ENCODE measurements around the gene TBPL1.
"Not testable (repeated sequence)": the region's sequence is repeated elsewhere in the genome, so short reads cannot be mapped to it uniquely, and the experiment has no call there.

TBPL1 gene

DNA sequence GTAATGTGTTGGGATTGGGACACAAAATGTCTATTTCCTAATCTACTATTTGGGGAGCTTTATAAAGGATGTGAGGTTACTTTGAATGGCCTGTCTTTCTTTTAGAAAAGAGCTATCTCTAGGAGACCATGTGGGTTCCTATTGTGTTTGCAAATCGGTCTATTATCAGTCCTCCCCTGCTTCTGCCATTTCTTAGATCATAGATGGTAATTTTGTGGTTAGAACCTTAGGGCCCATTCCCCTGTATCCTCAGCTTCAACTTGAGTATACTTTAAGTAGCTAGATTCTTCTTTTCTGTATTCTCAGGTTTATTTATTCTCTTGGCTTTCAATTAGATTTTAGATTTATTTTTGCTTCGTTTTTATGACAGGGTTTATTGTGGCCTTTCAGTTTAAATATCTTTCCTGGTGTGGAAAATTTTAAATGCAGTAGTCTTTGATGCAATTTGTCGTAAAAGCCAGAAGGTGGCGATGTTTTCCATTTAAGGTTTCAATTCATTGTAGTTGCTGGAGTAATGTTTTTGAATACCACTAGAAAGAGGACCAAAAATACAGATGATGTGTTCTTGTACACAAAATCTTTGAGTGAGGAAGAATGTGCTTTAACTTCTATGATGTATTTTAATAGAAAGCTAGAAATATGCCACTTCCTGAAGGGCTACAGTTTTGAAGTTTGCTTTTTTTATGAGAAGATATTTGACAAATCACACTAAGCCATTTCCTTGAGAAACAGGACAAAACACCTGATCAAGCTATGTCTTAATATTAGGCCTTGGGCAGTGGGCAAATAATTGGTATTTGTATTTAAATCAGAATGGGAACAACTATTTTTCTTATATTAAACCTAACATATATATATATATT lies 20.3 kb downstream of the TBPL1 start:
- peak in 1 of 2 experiments; percentile 29 for DNase-seq (ENCODE audit: low read depth in 2 of 2)

DNA sequence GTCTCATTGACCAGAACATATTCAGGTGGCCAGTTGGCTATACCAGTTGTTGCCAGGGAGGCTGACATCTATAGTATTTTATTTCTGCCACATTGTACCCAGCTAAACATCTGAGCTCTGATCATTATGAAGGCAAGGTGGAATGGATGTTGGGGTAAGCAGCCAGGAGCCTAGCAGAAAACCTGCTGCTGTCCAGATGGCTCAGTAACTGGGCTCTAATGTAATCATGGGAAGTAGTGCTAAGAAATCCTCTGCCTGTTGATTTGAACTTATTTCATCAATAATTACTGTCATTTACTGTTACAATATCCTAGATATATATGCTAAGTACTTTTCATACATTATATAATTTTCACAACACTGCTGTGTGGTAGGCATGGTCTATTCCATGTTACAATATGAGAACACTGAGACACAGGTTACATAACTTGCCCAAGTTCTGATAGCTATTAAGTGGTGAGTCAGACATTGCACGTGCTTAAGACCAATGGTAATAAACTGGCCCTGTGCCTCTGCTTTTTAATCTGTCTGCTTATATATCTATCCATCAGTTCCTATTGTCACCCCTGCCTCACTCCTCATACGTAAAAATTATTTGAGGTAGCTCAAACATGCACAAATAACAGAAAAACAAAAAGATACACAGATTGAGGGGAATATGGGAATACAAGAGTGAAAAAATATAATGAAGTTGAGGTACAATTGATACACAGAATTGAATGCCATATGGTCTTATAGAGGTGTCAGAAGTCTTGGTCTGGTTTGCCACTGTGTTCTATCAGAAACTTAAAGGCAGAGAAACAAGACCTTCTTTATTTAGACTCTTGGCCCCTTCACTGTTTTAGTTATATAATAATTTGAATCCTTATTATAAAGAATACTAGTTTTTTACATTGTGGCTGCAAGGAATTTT lies 25.2 kb downstream of the TBPL1 start:
- peak in 1 of 2 experiments; percentile 34 for DNase-seq (ENCODE audit: low read depth in 2 of 2)

DNA sequence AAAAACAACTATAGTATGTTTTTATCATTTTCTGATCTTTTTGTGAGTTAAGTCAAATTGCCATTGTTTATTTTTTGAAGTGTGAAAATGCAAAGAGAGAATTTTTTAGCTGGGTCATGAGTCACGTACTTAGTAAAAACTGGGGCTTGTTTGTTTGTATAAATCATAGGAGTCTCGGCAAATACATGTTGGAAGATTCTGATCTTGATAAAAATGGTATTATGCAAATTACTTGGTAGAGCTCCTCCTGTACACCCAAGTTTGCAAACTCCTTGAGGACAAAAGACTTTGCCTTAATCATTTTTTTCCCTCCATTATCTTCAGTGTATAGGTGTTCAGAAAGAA lies 25.8 kb downstream of the TBPL1 start:
- DNase-seq (ENCODE audit: low read depth in 2 of 2), result no peak

- DNase-seq (ENCODE audit: low read depth in 2 of 2), result not testable (repeated sequence)
Observed at GRCh38 chr6:133979269-133979963, 26.4 kb downstream of the TBPL1 start.

DNA sequence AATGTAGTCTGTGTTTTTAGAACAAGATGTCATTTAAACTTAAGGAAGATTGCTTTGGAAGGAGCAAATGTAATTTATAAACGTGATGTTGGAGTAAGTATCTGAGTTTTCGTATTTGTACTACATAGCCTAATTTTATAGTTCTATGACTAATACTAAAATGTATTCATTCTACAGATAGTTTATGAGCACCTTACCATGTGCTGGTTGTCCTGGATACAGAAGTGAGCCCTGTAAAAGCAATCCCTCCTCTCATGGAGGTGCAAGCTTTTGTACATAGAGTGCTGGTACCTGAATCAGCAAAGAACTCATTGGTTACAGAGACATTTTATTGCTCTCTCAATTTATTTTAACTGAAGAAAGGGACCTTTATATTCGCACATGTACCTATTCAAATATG lies 27.1 kb downstream of the TBPL1 start:
- no peak for DNase-seq (ENCODE audit: low read depth in 2 of 2)

DNA sequence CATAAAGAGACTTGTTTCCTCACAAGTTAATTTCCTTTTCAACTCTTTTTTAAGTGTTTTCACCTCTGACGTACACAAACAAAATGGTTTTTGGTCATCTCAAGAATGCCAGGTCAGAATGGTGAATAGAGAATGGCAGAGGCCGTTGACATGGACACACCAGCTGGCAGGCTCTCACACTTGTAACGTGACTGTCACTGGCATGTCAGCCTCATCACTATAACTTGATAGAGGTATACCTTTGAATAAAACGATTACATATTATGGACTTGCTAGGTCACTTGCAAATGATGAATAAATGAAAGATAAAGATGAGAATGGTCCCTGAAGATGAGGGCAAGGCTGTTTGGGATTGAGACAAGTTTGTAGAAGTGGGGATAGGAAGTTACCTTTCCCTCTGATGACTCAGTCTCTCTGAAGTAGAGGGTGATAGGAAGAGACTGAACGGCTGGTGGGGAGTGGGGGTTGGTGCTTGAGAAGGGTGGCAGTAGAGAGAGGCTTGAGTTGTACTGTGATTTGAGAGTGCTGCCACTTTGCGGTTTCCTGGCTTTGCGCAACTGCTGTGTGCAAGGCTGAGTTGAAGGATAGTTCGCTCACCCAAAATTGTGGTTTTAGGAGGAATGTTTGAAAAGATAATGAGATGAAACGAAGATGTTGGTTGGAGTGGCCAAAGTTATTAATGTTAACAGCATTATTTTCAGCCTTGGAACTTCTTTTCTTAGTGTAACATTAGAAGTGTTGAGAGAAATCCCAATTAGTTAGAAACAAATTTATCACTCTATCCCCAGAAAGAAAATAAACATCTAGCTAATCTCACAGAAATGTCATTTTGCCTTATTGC lies 30.3 kb downstream of the TBPL1 start:
- no peak for DNase-seq (ENCODE audit: low read depth in 2 of 2)

GRCh38 chr6:133985970-133986369 lies 32.9 kb downstream of the TBPL1 start:
- DNase-seq (ENCODE audit: low read depth in 2 of 2), result no peak

DNA sequence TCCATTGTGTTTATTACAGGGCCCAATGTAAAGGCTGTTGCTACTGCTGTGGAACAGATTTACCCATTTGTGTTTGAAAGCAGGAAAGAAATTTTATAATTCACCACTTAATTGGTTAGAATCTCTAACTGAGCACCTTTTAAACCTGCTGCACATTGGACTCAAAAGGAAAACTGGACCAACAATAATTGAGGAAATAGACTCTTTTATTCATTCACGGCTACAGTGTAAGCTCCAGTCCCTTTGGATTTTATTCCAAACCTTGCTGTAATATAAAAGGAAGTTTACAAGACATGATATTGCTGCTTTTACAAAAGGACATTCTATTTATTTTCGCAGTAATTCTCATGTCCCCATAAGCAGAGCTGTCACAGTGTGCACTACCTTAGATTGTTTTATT lies 33.9 kb downstream of the TBPL1 start:
- no peak for DNase-seq (ENCODE audit: low read depth in 2 of 2)

DNA sequence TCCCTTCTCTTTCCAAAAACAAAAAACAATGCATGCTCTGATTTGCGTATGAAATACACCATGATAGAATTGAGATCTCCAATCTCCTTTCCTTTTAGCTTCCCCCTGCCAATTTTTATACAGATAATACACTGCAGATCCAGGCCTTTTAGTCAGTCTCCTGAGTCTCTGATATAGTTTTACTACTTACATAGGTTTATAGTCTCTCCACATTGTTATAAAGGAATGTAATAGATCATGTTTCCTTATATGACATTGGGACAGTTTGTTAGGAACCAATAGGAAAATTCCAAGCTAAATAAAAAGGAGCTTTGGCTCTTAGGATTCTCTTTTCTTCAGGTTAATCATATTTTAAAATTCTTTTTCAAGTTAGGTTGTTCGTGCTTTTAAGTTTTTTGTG lies 36.5 kb downstream of the TBPL1 start:
- no peak for DNase-seq (ENCODE audit: low read depth in 2 of 2)

- DNase-seq (ENCODE audit: low read depth in 2 of 2), result no peak
Observed at GRCh38 chr6:133990321-133990720, 37.3 kb downstream of the TBPL1 start.

DNA sequence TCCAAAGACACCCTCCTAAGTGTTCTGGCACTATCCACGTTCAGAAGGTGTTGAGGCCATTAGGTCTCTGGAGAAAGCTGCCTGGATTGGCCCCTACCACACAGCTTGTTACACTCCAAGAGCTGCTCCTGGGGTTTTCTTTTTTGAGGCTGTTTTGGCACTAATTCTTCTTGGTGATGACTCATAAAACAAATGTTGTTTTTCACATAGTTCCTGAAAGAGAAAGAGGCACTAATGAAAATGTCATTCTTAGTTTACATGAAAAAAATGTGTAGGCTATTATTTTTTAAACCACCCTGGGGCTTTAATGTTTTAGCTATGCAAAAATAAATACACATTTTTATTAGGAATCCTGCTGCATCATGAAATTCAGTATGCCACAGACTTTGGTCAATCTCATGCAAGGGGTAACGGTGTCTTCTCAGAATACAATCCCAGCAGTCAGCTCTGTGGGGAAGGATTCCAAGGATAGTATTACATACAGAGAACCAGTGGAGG lies 38.1 kb downstream of the TBPL1 start:
- peak; percentile 41 to 54 for DNase-seq (ENCODE audit: low read depth in 2 of 2)

GRCh38 chr6:133992992-133993680 lies 40.1 kb downstream of the TBPL1 start:
- no peak for DNase-seq (ENCODE audit: low read depth in 2 of 2)

- DNase-seq (ENCODE audit: low read depth in 2 of 2), result no peak
Observed at GRCh38 chr6:133995296-133995695, 42.3 kb downstream of the TBPL1 start.

DNA sequence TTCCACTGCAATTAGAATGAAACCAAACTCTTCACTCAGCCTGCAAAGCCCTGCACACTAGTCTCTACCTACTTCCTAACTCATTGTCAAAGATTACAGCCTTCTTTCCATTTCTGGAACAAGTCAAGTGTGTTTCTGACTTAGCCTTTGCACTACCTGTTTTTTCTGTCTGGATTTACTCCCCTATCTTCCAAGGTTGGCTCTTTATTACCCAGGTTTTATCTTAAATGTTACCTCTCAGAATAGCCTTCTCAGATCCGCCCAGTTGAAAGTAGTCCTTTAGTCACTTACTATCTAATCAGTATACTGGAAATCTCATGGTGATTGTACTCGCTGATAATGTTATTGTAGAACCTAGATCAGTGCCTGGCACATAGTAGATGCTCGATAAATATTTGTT lies 42.7 kb downstream of the TBPL1 start:
- no peak for DNase-seq (ENCODE audit: low read depth in 2 of 2)

DNA sequence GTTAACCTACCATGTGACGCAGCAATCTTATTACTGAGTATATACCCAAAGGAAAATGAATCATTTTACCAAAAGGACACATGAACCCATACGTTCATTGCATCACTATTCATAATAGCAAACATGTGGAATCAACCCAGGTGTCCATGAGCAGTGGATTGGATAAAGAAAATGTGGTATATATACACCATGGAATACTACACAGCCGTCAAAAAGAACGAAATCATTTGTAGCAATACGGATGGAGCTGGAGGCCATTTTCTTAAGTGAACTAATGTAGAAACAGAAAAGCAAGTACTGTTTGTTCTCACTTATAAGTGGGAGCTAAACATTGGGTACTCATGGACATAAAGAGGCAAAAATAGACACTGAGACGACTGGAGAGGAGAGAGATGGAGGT lies 44.2 kb downstream of the TBPL1 start:
- no peak for DNase-seq (ENCODE audit: low read depth in 2 of 2)

DNA sequence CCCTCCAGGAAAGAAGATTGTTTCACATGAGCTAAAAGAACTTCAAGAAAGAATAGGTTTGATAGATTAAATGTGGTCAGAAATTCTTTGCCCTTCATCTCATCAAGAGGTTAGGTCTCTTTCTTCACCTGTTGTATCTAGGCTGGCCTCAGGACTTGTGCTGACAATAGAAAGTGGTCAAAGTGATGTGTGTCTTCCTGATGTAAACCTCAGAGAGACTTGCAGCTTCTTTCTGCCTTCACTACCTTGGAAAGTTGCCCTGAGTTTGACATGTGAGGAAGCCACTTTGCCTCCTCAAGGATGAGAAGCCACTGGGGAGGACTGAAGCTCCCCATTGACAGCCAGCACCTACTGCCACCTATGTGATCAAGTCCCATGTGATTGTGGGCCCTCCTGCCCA lies 46.3 kb downstream of the TBPL1 start:
- DNase-seq (ENCODE audit: low read depth in 2 of 2), result no peak

- DNase-seq (ENCODE audit: low read depth in 2 of 2), result no peak
Observed at GRCh38 chr6:134000443-134000842, 47.4 kb downstream of the TBPL1 start.

DNA sequence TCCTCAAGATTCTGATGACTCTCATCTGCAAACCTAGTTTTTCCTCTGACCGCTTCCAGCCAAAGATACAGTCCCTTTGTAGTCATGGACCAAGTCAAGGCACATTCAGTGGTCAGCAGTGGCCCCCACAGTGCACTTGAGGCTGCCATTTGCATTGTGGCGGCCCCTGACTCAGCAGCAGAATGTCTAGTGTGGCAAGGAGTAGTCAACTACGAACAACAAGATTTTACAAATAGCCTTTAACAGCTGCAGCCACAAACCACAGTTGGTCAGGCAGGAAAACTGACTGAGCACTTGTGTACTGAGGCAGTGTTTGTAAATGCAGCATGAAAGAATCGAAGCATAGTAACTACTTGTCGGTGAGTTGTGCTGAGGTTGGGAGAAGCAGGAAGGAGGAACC lies 49.8 kb downstream of the TBPL1 start:
- DNase-seq (ENCODE audit: low read depth in 2 of 2), result no peak

DNA sequence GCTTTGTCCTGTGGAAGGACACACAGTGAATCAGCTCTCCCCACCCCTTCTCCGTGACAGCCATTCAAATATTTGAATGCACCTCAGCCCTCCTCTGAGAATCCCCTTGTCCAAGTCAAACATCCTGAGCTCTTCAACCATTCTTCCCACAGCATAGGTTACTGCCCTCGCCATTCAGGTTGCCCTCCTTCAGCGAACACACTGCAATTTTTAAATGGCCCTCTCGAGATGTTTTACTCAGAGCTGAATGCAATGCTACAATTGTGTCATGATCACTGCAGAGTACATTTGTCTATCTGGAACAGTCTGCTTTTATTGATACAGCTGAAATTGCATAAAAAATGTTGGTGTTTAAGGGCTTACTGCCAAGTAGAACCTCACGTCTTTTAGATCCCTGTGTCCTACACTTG lies 50.5 kb downstream of the TBPL1 start:
- no peak for DNase-seq (ENCODE audit: low read depth in 2 of 2)

- no peak for DNase-seq (ENCODE audit: low read depth in 2 of 2)
Observed at GRCh38 chr6:134004714-134005113, 51.7 kb downstream of the TBPL1 start.

GRCh38 chr6:134005800-134006199 lies 52.8 kb downstream of the TBPL1 start:
- no peak for DNase-seq (ENCODE audit: low read depth in 2 of 2)

Data from fibroblast of skin of left biceps (primary cell).